ENCODE data around the gene CHST8. TPM values are rescaled to one million over a fixed set of nuclear protein-coding genes. Genes with fewer than 3 reads are reported as not detected.
"Not testable (repeated sequence)": the region's sequence is repeated elsewhere in the genome, so short reads cannot be mapped to it uniquely, and the experiment has no call there.

The CHST8 gene
- total RNA-seq, 1 experiment from 2014 or later: not detected

DNA sequence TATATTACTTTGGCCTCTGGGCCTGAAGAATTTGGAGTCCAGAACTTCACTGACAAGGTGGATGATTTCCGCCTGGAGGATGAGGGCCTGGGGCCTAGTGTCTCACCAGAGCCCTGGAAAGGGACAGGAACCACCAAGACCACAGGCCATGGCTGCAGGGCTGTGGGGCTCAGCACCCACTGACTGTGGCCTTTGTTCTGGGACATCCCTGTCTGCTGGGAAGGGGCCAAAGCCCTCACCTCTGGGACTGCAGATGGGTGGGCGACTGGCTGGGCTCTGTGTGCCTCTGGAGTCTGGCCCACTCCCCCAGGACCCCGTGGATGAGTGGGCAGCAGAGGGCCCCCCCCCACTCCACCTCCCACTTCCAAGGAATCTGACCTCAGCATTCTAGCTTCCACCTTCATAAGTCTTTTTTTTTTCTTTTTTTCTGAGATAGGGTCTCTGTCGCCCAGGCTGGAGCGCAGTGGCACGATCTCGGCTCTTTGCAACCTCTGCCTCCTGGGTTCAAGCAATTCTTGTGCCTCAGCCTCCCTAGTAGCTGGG, 20.3 kb downstream of the CHST8 start:
- no peak for DNase-seq (ENCODE audit: low spot score)

DNA sequence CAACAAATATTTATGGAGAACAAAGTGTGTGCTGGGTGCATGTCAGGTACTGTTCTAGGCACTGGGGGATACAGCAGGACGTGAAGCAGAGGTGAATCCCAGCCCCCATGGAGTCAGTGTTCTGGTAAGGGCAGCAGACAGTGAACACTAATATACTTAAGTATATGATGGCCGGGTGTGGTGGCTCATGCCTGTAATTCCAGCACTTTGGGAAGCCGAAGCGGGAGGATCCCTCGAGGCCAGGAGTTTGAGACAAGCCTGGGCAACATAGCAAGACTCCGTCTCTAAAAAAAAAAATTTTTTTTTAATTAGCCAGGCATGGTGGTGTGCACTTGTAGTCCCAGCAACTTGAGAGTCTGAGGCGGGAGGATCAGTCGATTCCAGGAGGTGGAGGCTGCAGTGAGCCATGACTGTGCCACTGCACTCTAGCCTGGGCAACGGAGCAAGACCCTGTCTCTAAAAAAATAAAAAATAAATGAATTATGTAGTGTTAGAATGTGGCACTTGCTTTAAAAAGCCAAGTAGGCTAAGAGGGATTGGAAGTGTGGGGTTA, 22.6 kb downstream of the CHST8 start:
- no peak for DNase-seq (ENCODE audit: low spot score)

DNA sequence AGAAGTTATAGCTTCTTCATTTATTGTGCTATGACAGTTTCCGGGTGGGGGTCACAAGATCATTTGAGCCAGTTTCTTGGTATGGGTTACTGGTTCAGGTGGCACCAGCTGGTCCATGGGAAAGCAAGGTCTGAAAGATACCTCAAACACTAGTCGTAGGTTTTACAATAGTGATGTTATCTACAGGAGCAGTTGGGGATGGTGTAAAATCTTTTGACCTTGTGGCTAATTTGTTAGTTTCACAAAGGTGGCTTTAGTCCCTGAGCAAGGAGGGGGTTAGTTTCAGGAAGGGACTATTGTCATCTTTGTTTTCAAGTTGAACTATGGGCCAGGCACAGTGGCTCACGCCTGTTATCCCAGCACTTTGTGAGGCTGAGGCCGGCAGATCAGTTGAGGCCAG, 24.6 kb downstream of the CHST8 start:
- no peak for DNase-seq (ENCODE audit: low spot score)

DNA sequence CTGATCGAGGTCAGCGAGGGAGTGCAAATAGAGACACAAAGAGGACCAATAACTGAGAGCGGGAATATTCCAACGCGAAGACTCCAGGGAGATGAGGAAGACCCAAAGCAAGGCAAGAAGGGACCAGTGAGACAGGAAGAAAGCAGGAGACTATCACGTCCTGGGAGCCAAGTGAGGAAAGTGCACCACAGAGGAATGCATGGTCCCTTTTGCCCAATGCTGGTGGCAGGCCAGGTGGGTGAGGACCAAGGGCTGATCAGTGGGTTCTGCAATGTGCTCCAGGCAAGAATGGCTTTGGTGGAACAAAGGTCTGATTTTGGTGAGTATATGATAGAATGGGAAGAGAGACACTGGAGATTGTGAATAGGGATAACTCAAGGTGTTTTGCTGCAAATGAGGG, 25.4 kb downstream of the CHST8 start:
- no peak for DNase-seq (ENCODE audit: low spot score)

DNA sequence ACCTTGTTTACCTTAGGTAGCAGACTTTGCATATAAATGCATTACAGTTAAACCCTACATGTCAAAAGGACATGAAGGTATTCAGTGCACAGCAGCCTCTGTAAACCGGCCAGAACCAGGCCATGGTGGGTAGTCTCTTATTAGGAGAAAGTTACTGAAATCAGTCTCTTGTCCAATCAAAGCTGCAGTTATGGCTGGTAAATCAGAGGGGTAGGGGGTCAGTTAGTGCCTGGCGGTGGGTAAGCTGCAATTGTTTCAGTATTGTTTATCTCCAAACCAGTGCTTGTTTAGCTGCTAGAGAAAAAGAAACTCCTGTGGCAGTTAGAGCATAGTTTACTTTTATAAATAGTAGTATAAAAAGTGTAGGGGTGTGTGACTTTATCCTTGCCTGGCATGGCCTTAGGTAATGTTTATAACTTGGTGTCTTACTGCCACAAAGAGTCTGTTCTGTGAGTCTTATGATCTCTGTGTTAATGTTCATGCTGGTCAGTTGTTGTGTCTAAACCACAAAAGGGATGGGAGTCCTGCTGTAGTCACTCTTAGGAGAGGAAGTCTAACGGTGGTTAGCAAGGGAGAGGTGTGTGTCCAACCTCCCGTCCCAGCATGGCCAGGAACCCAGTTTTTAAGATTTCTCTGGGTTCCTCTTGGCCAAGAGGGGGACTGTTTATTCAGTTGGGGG, 28.0 kb downstream of the CHST8 start:
- DNase-seq (ENCODE audit: low spot score): no peak

DNA sequence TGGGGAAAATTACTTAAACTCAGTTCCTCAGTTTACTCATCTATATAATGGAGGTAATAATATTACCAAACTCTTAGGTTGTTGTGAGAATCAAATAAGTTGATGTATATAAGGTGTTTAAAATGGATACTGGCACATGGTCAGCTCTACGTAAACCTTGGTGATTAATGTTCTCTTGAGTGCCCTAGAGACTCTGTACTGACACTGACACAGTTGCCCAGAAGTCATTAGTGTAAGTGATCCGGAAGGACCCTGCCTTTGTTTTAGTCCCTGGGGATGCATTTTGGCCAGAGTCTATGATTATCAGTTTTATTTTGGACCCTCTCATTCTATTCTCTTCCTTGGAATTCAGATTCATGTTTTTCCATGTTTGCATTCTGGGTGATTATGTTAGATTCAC, 31.9 kb downstream of the CHST8 start:
- DNase-seq (ENCODE audit: low spot score): no peak

DNA sequence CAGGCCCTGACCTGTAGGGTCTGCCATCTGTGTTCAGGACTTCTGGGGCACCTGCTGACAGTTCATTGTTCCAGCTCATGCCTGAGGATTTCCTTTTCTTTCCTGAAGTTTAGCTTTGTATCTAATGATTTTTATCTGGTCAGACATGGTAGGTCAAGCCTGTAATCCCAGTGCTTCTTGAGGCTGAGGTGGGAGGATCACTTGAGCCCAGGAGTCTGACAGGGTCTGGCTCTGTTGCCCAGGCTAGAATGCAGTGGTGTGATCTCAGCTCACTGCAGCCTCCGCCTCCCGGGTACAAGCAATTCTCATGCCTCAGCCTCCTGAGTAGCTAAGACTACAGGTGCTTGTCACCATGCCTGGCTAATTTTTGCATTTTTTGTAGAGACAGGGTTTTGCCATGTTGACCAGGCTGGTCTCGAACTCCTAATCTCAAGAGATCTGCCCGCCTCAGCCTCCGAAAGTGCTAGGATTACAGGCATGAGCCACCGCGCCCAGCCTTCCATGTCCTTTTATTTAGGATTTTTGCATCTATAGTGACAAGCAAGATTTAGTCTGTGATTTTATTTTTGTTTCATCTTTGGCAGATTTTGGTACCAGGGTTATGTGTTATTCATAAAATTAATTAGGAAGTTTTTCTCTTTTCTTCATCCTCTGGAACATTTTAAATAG, 33.2 kb downstream of the CHST8 start:
- no peak for DNase-seq (ENCODE audit: low spot score)

DNA sequence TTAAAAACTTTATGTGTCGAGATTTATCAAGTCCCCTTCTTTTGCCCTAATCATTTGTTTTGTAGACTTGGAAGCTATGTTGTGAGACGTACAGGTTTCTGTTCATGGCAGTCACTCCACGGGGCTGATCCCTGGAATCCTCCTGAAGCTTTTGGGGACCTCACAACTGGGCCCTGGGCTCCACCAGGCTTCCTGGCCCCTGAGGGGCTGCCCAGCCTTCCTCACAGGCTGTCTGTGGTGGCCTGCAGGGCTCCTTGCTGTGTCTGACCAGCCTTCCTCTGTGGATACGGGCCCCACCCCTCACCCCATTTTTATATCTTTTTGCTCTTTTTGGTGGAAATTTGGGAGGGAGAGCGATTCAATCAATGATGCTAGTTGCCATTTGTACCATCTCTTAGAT, 38.1 kb downstream of the CHST8 start:
- DNase-seq (ENCODE audit: low spot score): no peak

- DNase-seq (ENCODE audit: low spot score): no peak
Measured at GRCh38 chr19:33660410-33661124, 38.8 kb downstream of the CHST8 start.

DNA sequence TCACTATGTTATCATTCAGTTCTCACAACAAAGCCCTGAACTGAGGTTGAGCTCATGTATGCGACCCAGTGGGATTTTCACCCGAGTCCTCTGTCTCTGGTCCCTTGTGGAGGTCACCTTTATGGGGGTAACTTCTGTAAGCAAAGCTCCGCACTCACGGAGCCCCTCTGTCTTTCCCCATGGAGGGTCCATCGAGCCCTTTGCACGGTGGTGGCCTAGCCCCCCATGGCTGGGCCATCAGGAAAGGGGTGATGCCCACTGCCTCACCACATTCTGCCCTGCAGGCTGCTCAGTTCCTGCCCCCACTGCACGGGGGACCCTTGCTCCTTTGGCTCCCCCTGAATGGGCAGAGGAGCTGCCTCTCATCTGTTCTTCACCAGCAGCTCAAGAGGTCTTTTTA, 39.6 kb downstream of the CHST8 start:
- DNase-seq (ENCODE audit: low spot score): no peak

- no peak for DNase-seq (ENCODE audit: low spot score)
Measured at GRCh38 chr19:33662391-33663092, 40.8 kb downstream of the CHST8 start.

DNA sequence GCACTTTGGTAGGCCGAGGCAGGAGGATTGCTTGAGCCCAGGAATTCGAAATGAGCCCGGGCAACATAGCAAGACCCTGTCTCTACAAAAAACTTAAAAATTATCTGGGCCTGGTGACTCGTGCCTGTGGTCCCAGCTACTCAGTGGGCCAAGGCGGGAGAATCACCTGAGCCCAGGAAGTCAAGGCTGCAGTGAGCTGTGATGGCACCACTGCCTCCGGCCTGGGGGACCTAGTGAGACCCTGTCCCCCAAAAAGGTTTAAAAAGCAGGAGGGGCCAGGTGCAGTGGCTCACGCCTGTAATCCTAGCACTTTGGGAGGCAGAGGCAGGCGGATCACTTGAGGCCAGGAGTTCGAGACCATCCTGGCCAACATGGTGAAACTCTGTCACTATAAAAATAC, 41.6 kb downstream of the CHST8 start:
- DNase-seq (ENCODE audit: low spot score): not testable (repeated sequence)

- no peak for DNase-seq (ENCODE audit: low spot score)
Measured at GRCh38 chr19:33664744-33665143, 43.0 kb downstream of the CHST8 start.

DNA sequence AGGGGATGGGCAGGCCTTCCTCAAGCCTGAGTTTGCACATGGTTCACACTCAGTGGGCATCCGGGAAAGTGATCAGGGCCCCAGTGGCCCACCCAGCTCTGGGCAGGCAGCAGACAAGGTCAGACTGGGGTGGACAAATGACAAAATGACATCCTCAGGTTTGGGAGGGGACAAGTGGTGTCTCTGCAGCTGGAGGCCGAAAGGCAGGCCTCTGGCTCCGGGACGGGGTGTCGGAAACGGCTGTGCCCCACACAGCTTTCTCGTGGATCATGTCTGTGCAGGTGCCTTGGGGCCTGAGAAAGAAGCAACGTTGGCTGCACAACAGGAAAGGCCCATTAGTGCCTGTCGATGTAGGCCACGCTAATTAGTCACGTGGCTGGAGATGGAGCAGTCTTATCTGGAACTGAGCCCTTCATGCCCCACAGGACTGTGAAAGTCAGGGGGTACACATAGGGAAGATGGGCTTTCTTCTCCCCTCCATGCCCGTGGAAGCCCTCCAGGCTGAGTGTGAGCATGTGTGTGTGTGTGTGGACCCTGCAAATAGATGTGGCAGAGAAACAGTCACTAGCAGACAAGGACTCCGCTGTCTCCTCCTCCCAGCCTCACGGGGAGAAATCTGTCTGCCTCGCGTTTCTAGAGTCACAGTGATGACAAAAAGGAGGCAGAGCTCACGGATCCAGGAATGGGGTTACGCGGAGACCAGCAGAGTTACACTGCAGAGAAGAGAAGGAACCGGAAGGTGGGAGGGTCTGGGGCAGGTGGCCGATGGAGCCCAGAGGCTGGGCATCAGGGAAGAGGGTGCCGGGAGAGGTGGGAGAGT, 44.2 kb downstream of the CHST8 start:
- no peak for DNase-seq (ENCODE audit: low spot score)

DNA sequence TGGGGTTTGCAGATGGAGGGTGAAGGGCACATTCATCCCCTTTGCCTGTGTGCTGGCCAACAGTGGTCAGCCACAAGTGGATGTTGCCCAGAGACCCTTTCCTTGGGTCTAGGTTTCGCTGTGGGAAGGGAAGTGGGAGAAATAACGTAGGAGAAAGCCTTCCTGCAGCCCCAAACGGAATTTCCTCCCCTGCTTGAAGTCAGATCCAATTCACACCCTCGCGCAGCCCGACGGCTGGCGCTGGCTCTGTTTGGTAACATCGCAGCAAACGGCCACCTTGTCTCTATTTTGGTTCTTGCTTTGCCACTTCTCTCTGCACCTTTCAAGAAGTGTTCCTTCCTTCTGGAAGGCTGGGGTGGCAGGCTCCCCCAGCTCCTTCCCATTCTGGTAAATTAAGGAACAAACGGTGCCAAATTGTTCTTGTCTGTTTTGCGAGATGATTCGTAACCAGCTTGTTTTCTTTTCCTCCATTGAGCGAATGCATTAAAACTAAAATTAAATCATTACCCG, 45.4 kb downstream of the CHST8 start:
- DNase-seq (ENCODE audit: low spot score): no peak

- no peak for DNase-seq (ENCODE audit: low spot score)
Measured at GRCh38 chr19:33667881-33668280, 46.1 kb downstream of the CHST8 start.

- DNase-seq (ENCODE audit: low spot score): no peak
Measured at GRCh38 chr19:33668968-33669367, 47.2 kb downstream of the CHST8 start.

GRCh38 chr19:33669376-33669775, 47.6 kb downstream of the CHST8 start:
- no peak for DNase-seq (ENCODE audit: low spot score)

DNA sequence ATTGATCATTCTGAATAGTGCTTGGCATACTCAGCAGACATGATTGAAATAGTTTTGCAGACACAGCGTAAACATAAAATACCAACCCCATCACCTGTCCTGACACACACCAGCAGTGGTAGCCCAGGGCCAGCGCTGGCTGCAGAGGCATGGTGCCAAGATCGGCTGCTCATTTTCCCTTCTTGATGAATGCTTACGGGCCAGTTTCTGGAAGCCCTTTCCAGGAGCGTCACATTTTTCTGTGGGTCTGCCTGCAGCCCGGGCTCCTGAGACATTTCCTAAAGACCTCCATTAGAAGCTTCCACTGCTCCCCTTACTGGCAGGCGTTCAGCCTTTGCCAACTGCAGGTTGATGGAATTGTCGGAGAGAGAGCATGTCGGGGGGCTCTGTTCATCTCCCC, 48.6 kb downstream of the CHST8 start:
- DNase-seq (ENCODE audit: low spot score): no peak

DNA sequence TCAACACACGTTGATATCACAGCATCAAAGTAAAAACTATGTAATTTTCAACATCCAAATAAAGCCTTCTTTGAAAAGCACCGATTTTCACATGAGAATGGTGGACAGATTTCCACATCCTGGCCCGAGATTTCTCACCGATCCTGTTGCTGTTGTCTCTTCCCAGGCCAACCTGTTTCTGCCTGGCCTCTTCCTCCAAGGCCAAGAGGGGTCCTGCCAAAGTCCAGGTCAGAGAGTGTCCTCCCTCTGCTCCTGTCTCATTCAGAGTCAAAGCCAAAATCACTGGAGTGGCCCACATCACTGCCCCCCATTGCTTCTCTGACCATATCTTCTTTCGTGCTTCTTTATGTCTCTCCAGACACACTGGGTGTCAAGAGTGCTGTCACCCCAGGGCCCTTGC, 49.5 kb downstream of the CHST8 start:
- DNase-seq (ENCODE audit: low spot score): no peak
